DMS79 treated with DMSO at 0.1 percent for 48 hours (cell line): ENCODE measurements around the gene INHBB.

Experiments
- DNase-seq: peaks from one replicate; lab custom pipeline; 2025; lab: John Stamatoyannopoulos, UW

INHBB gene

GRCh38 chr2:120398051-120398995 is 52.4 kb downstream of the INHBB start:
- DNase-seq = no peak

GRCh38 chr2:120398996-120399888 is 53.3 kb downstream of the INHBB start:
- DNase-seq = no peak

- DNase-seq = no peak
Observed at GRCh38 chr2:120399889-120400240, 53.9 kb downstream of the INHBB start.

- DNase-seq = no peak
Observed at GRCh38 chr2:120400551-120400950, 54.6 kb downstream of the INHBB start.
